Left cardiac atrium (tissue), 4 donors: Measurements from ENCODE around the gene M1AP. TPM values are rescaled to one million over a fixed set of nuclear protein-coding genes. Genes with fewer than 3 reads are reported as not detected.
A peak's percentile ranks its signal among the peaks of the same experiment; 100 is the strongest.

Experiments
- ATAC-seq, 2 donors: fragments of 200-7000 bp; cut with Tn5 transposase; one replicate each; pipeline ENCODE4 v1.9.1; 2020; ENCODE audit warnings: mild to moderate bottlenecking in 2 of 2, moderate library complexity in 2 of 2
- DNase-seq: peaks from one replicate; pipeline ENCODE4 v3.0.0-alpha.2; 2020
- intact Hi-C, 2 donors: fragments of 100-400 bp; cut with DNase I; formaldehyde crosslinking; loops; one replicate each; pipeline versions ENCODE4 v1.14.1 to v1.15.1; 2022 to 2023
- long read RNA-seq: library from polyadenylated mRNA; unstranded; transcript quantifications from one replicate; pipeline ENCODE4 v2.0.0, GENCODE V29; 2021
- total RNA-seq, 2 donors: library from RNA; stranded (reverse); fragmentation: NEBNext Ultra II Directional; extraction: Animal tissue kit (Norgen Biotek cat#: 25700); gene quantifications; one replicate each; pipeline ENCODE4 v1.2.1, GENCODE V29; 2021
- donor health status: DM: no; HTN: yes; CAD: no.
- donor health status: DM: no; HTN: yes; CAD: no; lungs with severe emphysema.
- donor health status: DM: yes; HTN: yes; CAD: no.
- donor health status: Dilated cardiomyopathy.

The M1AP gene, protein sequence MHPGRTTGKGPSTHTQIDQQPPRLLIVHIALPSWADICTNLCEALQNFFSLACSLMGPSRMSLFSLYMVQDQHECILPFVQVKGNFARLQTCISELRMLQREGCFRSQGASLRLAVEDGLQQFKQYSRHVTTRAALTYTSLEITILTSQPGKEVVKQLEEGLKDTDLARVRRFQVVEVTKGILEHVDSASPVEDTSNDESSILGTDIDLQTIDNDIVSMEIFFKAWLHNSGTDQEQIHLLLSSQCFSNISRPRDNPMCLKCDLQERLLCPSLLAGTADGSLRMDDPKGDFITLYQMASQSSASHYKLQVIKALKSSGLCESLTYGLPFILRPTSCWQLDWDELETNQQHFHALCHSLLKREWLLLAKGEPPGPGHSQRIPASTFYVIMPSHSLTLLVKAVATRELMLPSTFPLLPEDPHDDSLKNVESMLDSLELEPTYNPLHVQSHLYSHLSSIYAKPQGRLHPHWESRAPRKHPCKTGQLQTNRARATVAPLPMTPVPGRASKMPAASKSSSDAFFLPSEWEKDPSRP
- under 1 TPM; 0.44 to 0.65 TPM for total RNA-seq
- long read RNA-seq, result 0 reads

DNA sequence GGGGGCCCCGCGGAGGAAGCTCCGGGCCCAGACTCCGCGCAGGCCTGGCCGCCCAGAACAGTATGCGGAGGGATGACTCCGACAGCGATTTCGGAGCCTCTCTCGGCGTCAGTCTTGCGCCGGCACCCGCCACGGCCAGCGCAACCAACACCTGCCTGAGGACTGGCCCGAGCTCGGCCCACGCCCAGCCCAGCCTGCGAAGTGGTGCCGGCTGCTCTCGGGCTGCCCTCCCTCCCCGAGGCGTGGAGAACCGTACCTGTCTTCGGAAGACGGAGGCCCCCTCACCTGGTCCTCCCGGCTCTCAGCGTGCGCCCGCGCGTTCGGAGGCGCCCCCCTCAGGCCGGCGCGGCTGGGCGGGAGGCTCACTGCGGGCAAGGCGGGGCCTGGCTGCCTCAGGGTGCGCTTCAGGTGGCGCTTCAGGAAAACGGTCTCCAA lies at the start of gene M1AP:
Gene M1AP (minus strand): TSS at position 322 of the 435 bp plus-strand sequence. CDS start 8,055 bp downstream, outside the sequence.
- ATAC-seq, result peak; percentile 57 to 73
- no peak for DNase-seq
- intact Hi-C loops, result no loop called here

DNA sequence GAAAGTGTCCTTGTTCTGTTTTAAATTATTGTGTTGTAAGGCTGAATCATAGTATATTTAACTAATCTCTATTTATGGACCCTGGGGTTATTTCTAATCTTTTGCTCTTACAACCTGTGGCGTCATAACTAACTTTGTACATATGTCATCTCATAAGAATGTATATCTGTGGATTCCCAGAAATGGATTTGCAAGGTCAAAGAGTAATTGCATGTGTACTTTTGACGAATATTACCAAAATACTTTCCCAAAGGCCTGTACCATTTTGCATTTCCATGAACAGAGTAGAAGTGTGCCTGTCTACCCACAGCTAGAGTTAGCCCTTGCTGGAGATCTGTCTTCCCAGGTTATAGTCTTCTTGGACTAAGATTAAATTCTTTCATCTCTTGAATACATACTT lies 48.7 kb upstream of the M1AP start:
- DNase-seq, result no peak
- intact Hi-C loops, result no loop called here
- no peak for ATAC-seq

GRCh38 chr2:74695663-74696062 lies 47.5 kb upstream of the M1AP start:
- DNase-seq (no peak), ATAC-seq (no peak)
- intact Hi-C loops, result no loop called here

- ATAC-seq, result no peak
- no peak for DNase-seq
- intact Hi-C loops, result loop anchor here in 1 of 2 donors (5.0 kb wide), 2 partner anchors 913 to 933 kb away; no protein-coding TSS in a partner anchor
These were observed 46.2 kb upstream of the M1AP start for GRCh38 chr2:74694281-74694680.

- ATAC-seq (no peak), DNase-seq (no peak)
- intact Hi-C loops, result loop anchor here in 1 of 2 donors (5.0 kb wide), 2 partner anchors 914 to 934 kb away; no protein-coding TSS in a partner anchor
These were observed 45.5 kb upstream of the M1AP start for GRCh38 chr2:74693668-74694067.

GRCh38 chr2:74693213-74693612 lies 45.1 kb upstream of the M1AP start:
- intact Hi-C loops, result loop anchor here in 1 of 2 donors (5.0 kb wide), 2 partner anchors 914 to 934 kb away; no protein-coding TSS in a partner anchor

DNA sequence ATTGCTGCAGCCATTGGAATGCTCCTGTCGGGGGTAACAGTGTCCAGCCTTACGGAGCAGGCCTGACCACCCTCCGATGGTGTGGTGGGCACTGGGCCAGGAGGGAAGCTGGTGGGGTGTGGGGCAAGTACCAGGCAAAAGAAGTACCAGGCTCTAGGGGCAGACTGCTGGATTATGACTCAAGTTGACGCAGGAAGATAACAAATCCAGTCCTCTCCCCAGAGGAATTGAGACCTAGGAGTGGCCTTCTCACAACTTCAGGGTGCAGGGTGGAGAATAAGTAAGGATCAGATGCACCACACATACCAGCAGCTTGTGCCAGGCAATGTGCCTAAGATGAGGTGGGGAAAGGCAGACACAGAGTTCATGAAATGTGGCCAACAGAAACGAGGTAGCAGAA lies 43.8 kb upstream of the M1AP start:
- DNase-seq, result no peak
- ATAC-seq, result peak in 1 of 2 donors; percentile 27
- intact Hi-C loops, result loop anchor here in 1 of 2 donors (1.0 to 5.0 kb wide), 4 partner anchors 20 to 935 kb away; no protein-coding TSS in a partner anchor

More at GRCh38 chr2:74693213-74693612, 45.1 kb upstream of the M1AP start:
- no peak for DNase-seq
- ATAC-seq, result no peak

DNA sequence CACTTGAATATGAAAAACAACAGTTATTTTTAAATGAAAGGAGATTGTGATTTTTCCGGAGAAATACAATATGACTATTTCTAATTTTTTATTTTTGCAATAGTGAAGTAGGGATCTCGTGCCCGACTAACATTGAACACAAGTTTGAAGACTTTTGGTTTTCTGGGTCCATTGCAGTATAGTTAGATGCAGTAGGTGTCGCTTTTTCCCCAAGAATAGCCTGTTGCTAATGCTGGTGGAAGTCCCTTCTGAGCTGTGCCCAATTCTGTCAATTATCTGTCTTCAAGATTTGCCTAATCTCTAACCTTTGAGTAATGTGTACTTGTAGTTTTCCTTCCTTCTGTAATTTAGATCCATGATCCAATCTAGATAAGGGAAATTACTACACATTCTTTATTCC lies 42.4 kb upstream of the M1AP start:
- ATAC-seq, result peak; percentile 86 to 89
- DNase-seq, result no peak
- intact Hi-C loops, result loop anchor here in 1 of 2 donors (2.0 to 5.0 kb wide), 3 partner anchors 186 to 937 kb away; no protein-coding TSS in a partner anchor

- intact Hi-C loops, result loop anchor here in 1 of 2 donors (2.0 to 5.0 kb wide), 3 partner anchors 187 to 938 kb away; no protein-coding TSS in a partner anchor
- ATAC-seq, result no peak
These were observed 41.5 kb upstream of the M1AP start for GRCh38 chr2:74689671-74690070.

DNA sequence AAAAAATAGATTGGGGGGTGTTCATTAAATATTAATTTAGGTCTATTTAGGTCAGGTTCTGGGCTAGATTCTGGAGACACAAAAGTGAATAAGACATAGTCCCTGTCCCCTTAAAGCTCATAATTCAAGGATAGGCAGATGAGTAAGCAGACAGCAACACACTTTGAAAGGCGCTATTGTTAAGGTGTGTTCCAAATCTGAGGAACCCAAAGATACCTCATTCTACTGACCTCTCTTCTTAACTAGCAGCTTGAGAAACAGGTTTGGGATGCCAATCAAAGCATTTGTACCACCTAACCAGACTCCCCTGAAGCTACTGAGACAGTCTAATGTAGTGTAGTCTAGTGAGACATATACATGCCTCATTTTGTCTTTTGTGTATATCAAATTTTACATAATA lies 40.8 kb upstream of the M1AP start:
- no peak for ATAC-seq
- intact Hi-C loops, result no loop called here
- DNase-seq, result no peak

More at GRCh38 chr2:74689671-74690070, 41.5 kb upstream of the M1AP start:
- no peak for DNase-seq

DNA sequence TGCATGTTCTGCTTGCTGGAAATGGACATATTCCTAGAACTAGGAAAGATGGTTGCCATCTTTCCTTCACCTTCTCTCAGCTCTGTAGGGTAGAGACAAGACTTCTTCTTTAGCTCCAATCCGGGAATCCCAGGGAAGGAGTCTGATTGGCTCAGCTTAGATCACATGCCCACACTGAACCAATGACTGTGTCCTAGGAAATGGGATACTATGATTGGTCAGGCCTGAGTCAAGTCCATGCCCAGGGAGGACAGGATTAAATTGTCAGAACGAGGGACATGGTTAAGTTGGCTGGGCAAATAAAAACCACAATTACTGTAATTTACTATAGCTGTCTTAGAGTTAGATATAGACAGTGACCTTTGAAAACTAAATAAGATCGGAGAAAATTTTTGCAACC lies 37.3 kb upstream of the M1AP start:
- intact Hi-C loops, result no loop called here
- ATAC-seq, result no peak

GRCh38 chr2:74682501-74682900 lies 34.4 kb upstream of the M1AP start:
- no peak for DNase-seq
- intact Hi-C loops, result no loop called here
- ATAC-seq, result no peak

More for the DNA sequence above, 37.3 kb upstream of the M1AP start:
- no peak for DNase-seq

DNA sequence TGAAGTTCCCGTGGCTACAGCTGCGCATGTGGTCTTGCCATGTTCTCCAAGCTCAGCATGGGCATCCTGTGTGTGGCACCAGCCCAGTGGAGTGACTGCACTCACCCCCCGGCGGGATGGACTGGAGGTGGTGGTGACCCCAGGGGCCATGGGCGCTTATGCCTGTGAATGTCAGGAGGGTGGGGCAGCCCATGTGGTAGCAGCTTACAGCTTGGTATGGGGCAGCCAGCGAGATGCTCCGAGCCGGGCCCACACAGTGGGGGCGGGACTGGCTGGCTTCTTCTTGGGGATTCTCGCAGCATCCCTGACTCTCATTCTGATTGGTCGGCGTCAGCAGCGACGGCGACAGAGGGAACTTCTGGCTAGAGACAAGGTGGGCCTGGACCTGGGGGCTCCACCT lies 31.5 kb upstream of the M1AP start:
- ATAC-seq (peak in 1 of 2 donors; percentile 17), DNase-seq (no peak)

GRCh38 chr2:74676331-74676730 lies 28.2 kb upstream of the M1AP start:
- DNase-seq, result no peak
- no peak for ATAC-seq
- intact Hi-C loops, result no loop called here

More for the DNA sequence above, 31.5 kb upstream of the M1AP start:
- intact Hi-C loops, result no loop called here

GRCh38 chr2:74675090-74675489 lies 27.0 kb upstream of the M1AP start:
- ATAC-seq, result no peak
- intact Hi-C loops, result no loop called here
- no peak for DNase-seq

DNA sequence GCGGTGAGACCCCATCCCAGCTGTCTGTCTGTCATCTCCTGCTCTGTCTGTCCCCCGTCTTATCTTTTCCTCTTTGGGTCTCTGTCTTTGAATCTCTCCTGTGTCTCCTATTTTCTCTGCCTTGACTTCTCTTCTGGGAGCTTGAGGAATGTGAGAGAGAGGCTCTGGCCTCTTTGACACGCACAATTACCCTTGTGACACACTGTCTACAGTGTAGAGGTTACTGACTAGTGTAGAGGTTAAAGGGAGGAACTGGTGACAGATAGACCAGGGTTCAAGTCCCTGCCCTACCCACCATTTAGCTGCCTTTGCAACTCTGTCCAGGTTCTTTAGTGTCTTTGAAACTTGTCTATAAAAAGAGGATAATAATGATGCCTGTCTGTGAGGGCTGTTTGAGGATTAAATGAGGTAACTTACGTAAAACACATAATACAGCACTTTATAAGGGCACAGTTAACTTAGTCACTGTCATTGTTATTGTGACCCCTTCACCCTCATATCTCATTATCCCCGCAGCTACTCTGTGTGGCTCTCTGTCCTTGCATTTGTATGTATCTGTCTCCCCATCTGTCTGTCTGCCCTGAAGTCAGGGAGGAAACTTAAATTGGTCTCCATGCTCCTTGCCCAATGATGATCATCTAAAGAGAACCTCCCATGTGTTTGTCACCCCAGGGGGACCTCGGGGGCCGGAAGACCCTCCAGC lies 25.8 kb upstream of the M1AP start:
- DNase-seq (no peak), ATAC-seq (no peak)
- intact Hi-C loops, result no loop called here

DNA sequence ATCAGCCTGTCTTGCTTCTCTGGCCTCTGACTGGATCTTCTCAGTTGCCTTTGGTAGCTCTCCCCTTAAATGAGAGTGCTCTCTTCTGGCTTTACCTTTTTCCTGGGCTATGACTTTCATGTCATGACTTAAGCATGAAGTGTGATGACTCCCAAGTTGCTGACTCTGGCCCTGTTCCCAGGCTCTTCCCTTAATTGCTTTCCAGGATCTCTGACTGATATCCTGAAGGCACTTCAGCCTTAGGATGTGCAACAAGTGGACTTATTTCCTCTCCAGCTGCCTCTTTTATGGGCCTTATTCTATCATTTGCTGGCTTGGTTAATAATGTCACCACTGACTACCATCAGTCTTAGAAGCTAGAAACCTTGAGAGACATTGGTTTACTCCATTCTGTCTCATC lies 23.3 kb upstream of the M1AP start:
- DNase-seq, result no peak
- intact Hi-C loops, result no loop called here
- ATAC-seq, result peak in 1 of 2 donors; percentile 23

- DNase-seq (no peak), ATAC-seq (peak in 1 of 2 donors; percentile 19)
- intact Hi-C loops, result no loop called here
These were observed 22.1 kb upstream of the M1AP start for GRCh38 chr2:74670263-74670662.

GRCh38 chr2:74668087-74668486 lies 20.0 kb upstream of the M1AP start:
- DNase-seq (no peak), ATAC-seq (no peak)
- intact Hi-C loops, result no loop called here

GRCh38 chr2:74659462-74659861 lies 11.3 kb upstream of the M1AP start:
- ATAC-seq (no peak), DNase-seq (no peak)
- intact Hi-C loops, result no loop called here
